22Rv1 (cell line): ENCODE results near the gene STIM1.

Experiments
- CTCF ChIP-seq: fragments of 450-650 bp; IDR thresholded peaks from 2 replicates; pipeline ENCODE4 v1.5.1; 2017; ENCODE audit warnings: mild to moderate bottlenecking
- ZFX ChIP-seq: fragments of 450-650 bp; IDR thresholded peaks from 2 replicates; pipeline ENCODE4 v1.6.1; 2017; ENCODE audit warnings: antibody characterized with exemption, borderline replicate concordance

GRCh38 chr11:3959903-3960265, 104.4 kb downstream of the STIM1 start:
- TF ChIP-seq CTCF (no peak), ZFX (no peak)
